HG03064 (cell line): Measurements from ENCODE around the gene PFDN6.

ENCODE experiments used
- ATAC-seq: cut with Tn5 transposase; IDR thresholded peaks from one replicate; pipeline ENCODE4 v1.9.1; 2021; ENCODE audit warnings: low read depth; ENCODE audit not compliant: unreplicated experiment

Gene PFDN6

DNA sequence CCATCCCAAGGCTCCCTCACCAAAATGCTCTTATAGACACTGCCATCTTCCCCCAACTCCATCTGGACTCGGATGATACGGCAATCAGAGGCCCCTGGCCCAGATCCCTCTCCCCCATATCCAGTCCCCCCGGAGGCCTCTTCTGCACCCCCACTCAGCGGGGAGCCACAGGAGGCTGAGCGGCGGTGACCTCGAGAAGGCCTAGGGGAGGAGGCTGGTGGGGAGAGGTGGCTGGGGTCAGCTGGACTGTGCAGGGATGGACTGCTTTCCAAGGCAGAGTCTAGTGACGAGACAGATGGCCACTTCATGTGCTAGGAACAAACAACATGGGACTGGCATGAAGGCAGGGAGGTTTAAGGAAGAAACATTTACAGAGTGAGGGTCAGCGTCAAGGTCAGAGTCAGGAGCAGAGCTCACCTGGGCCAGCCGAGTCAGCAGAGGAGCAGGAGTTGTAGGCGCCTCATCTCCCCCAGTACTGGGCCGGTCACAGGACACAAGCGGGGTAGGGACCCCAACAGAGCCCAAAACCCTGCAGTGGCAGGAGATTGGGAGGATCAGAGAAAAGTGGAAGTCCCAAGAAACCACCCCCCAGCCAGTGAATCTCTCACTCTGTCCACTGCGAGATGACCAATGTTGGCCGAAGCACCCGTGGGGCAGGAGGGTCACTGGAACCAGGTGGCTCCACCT lies 3.7 kb downstream of the PFDN6 start:
- no peak for ATAC-seq

DNA sequence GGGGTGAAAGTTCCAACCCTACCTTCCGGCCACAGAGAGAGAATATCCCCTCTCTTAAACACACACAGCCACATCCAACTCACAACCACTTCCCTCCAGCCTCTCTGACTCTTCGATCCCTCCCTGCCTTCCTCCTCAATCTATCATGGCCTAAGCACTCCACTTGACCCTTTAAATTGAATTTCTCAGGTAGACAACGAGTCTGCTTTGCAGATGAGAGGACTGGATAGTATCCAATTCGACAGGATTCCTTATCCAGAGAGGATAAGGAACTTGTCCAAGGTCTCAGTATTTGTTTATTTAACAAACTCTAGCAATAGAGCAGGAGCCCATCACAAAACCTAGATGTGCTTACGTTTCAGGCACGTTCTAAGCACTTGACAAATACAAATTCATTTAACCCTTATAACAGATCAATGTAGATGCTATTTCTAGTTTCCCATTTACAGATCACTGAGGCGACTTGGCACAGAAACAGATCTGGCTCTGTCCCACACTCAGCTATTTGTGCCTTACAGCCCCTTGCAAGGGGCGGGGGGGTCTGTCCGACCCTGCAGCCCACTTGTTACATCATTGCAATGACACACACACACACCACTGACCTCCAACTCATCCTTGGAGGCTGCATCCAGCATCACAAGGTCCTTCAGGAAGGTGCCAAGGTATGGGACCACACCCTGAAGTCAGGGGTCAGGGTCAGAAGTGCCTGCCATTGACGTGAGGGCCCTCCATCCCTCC lies 4.9 kb downstream of the PFDN6 start:
- ATAC-seq: no peak

GRCh38 chr6:33295621-33296369 lies 6.4 kb downstream of the PFDN6 start:
- ATAC-seq: no peak

- ATAC-seq: no peak
These were observed 7.5 kb downstream of the PFDN6 start for GRCh38 chr6:33296797-33297405.

DNA sequence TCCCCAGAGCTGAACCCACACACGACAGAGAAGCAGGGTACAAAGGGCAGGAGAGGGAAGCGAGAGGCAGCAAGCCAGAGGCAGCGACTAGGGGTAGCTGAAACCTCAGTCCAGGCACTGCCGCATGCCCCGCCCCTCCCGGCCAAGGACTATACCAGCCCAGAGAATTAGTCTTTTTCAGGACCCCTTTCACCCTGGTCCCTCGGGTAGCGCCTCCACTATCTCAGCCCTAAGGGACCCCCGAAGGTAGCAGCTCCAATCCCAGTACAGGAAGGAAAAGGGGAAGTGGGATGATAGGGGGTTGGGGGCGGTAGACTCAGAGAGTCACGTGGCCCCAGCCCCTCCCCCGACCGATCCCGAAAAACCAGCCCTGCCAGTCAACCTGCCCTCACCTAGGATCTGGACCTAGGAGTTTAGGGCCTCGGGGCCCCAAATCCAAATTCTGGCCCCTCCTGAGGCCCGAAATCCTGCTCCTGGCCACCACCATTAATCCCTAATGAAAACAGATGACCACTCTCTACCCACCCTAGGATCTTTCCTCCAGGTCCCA lies 8.1 kb downstream of the PFDN6 start:
- ATAC-seq: no peak

DNA sequence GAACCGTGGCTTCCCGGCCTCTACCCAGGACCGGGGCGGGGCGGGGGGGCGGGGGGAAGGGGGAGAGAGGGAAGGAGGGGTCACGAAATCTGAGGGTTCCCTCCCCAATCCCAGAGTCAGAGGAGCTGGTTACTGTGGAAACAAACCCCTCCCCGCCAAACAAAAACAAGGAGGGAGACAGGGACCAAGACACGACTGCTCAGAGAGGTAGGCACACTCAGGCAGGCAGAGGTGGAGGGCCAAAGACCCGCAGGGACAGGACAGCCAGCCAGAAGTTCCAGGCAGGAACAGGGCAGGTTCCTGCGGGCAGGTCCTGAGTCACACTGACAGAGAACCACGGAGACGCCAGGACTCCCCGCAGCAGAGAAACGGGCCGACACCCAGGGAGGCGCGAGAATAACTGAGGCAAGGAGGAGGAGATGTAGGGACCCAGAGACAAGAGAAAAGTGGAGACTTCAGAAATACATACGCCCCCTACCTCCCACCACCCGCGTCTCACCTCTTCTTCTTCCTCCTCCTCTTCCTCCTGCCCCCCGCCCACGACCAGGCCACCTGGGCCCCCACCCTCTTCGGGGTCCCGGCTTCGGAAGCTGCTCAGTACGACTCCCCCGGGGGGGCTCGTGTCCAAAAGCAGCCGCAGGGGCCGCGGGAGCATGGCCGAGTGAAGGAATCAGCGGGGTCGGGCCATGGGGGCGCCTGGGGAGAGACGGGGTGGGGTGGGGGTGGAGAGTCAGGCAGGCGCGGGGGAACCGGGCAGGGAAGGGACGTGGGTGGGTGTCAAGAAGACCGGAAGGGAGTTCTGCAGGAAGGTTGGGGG lies 8.8 kb downstream of the PFDN6 start:
- ATAC-seq: no peak

GRCh38 chr6:33298773-33299236 lies 9.4 kb downstream of the PFDN6 start, which contains the start of gene RGL2:
TSS of gene RGL2 (minus strand) at chr6:33298942. CDS start at chr6:33298610, 332 bp downstream.
- no peak for ATAC-seq

DNA sequence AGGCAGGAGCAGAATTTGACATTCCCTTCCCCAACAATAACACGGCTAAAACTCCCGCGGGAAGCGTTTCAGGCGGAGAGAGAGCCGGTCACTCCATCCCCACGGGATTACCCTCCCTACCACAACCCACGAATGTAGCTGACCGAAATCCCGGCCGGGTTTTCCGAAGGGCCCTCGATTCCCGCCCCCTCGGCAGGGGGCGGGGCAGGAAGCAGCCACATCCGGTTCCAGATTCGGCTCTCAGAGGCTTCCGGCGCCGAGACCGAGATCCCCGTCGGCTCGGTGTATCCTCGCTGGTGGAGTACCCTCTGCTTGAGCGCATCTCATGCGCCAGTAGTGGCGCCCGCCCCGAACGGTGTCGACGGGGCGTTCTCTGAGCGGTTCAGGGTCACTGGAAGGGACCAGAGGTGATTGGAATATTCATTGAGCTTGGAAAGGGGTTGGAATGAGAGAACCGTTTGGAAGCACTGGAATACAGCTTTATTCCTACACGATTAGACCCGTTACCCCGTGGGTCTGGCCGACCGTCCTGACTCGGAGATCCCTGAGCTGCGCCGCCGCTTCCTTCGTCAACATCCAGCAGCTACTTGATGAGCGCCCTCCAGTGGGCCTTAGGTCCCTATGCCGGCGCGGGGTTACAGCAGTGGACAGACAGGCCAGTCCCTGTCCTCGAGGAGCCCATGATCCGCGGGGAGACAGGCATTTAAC lies 10.0 kb downstream of the PFDN6 start:
- ATAC-seq: peak; percentile 69

DNA sequence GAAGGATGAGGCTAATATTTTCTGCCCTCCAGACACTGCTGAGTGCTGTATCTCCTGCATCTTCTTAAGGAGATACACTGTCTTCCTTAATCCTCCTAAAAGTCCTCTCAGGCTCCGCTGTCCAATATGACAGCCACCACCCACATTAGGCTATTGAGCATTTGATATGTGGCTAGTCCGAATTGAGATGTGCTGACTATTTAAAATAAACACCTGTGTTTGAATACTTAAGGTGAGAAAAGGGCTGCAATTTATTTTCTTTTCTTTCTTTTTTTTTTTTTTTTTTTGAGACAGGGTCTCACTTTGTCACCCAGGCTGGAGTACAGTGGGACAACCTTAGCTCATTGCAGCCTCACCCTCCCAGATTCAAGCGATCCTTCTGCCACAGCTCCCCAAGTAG lies 12.5 kb downstream of the PFDN6 start:
- ATAC-seq: no peak

GRCh38 chr6:33304216-33304615 lies 14.8 kb downstream of the PFDN6 start:
- ATAC-seq: no peak

- no peak for ATAC-seq
These were observed 15.7 kb downstream of the PFDN6 start for GRCh38 chr6:33305052-33305451.

GRCh38 chr6:33306356-33306755 lies 17.0 kb downstream of the PFDN6 start:
- no peak for ATAC-seq

DNA sequence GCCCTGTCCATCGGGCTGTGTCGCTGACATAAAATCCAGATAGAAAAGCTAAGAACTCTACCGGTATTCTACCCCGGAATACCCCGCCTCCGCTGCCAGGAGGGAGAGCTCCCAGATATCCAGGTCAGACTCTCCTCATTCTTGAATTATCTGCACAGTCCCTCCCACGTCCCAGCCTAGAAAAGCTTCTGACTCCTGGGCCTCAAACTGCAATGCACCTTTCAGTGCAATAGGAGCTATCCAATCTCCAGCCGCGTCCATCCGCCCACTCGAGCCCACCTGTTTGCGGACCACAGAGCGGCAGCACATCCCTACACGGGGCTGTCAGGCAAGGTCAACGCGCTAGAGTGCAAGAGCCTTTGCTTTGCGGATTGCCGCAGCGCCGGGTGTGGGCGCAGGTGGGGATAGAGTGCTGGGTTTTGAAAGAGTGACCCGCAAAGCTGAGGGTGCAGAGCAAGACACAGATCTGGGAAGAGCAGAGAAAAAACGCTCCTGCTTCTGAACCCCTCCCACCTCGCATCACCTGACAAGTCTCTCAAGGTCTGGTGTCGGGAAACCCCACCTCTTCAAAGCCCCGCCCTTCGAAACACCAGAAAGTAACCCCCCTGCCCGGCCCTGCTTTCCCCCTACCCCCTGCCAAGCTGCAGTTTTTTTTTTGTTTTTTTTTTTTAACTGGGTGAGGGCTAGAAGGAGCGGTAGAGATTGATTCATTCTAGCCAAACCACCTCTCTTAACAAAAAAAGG lies 23.1 kb downstream of the PFDN6 start:
- no peak for ATAC-seq

DNA sequence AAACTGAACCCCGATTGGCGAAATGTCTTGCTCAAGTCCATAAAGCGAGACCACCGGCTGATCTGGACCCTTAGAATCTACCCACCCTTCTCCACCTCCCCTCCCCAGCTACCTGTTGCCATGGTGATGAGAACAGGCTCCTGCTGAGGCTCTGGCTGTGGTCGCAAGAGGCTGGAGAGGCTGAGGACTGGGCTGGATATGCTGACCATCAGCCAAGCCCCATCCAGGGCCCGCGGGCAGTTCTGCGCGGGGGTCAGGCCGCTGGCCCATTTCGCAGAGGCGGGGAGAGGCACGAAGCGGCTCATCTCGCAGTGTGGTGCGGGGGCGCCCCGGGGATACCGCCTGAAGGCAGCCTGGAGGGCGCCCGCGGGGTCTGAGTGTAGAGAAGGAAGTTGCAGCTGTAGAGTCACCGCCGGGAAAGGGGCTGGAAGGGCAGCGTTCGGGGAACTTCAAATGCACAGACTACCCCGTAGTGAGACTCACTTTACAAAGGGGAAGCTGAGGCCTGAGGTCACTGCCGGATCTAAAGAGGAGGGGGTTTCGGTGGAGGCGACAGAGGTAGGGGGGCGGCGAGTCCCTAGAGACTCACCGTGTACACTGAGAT lies 23.8 kb downstream of the PFDN6 start:
- ATAC-seq: no peak

GRCh38 chr6:33313709-33314514 lies 24.5 kb downstream of the PFDN6 start, which contains the start of gene TAPBP:
TSS of gene TAPBP (minus strand) at chr6:33314078. CDS start at chr6:33314041, 37 bp downstream.
- ATAC-seq: peak; percentile 30

DNA sequence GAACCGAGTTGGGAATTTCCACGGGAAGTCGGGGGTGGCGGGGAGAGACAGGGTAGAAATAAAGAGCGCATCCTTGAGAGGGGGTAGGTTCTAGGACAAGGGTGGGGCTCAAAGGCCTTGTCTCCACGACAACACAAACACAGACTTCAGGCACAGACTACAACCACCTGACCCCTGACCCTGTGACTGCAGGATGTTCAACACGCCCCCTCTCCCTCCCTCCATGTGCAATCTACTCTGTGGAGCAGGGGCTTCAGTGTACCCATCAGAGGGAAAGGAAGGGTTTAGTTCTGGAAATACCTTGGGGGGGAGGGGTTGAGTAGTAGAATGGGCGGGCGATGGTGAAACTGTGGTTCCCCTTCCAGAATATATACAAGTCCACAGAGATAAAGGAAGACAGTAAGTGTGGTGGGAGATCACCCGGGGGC lies 25.1 kb downstream of the PFDN6 start:
- ATAC-seq: no peak
